Transverse colon (tissue), 4 donors: Measurements from ENCODE around the gene PLXDC2. TPM values are rescaled to one million over a fixed set of nuclear protein-coding genes. Genes with fewer than 3 reads are reported as not detected.
"Not testable (repeated sequence)": the region's sequence is repeated elsewhere in the genome, so short reads cannot be mapped to it uniquely, and the experiment has no call there.

Source experiments
- DNase-seq: peaks from one replicate; pipeline ENCODE4 v3.0.0-alpha.2; 2019
- H3K27ac ChIP-seq, 4 donors: fragments of 200-600 bp; sonication (generic); 2 replicates each; pipeline ENCODE4 v1.5.1; 2016 to 2018; ENCODE audit warnings: inconsistent platforms in 4 of 4
- H3K27me3 ChIP-seq: fragments of 200-600 bp; sonication (generic); 2 replicates; pipeline ENCODE4 v1.5.1; 2017; ENCODE audit warnings: inconsistent platforms
- H3K36me3 ChIP-seq, 4 donors: fragments of 200-600 bp; sonication (generic); 2 replicates each; pipeline ENCODE4 v1.5.1; 2017 to 2019; ENCODE audit warnings: inconsistent platforms in 4 of 4
- H3K4me1 ChIP-seq, 4 donors: fragments of 200-600 bp; sonication (generic); 2 replicates each; pipeline ENCODE4 v1.5.1; 2017 to 2020; ENCODE audit warnings: inconsistent platforms in 4 of 4
- H3K4me3 ChIP-seq, 4 donors: fragments of 200-600 bp; sonication (generic); 1 replicate in 1 of 4; 2 replicates in 3 of 4; pipeline versions ENCODE4 v1.5.1 to v1.6.1; 2017 to 2019; ENCODE audit warnings: inconsistent platforms in 4 of 4
- H3K9me3 ChIP-seq, 2 donors: fragments of 200-600 bp; sonication (generic); 2 replicates each; pipeline ENCODE4 v1.5.1; 2017 to 2019; ENCODE audit warnings: inconsistent platforms in 2 of 2
- EP300 ChIP-seq: sonication (generic); formaldehyde crosslinking; IDR thresholded peaks from one replicate; pipeline ENCODE4 v1.6.1; 2017; ENCODE audit warnings: antibody characterized with exemption, low read depth
- POLR2A ChIP-seq: fragments of 450-650 bp; IDR thresholded peaks from one replicate; pipeline ENCODE4 v1.6.1; 2016; ENCODE audit warnings: antibody characterized with exemption, mild to moderate bottlenecking, moderate library complexity
- POLR2AphosphoS5 ChIP-seq, 3 donors: sonication (generic); formaldehyde crosslinking; IDR thresholded peaks; one replicate each; pipeline ENCODE4 v1.6.1; 2016; ENCODE audit warnings: antibody characterized with exemption in 3 of 3
- WGBS, 2 donors: methylation state at CpG; one replicate each; pipeline ENCODE4 v1.1.5; 2018; ENCODE audit warnings: low coverage in 1 of 2; 5-methylcytosine and 5-hydroxymethylcytosine counted together
- in situ Hi-C, 4 donors: fragments of 200-750 bp; cut with MboI; loops; one replicate each; pipeline versions ENCODE4 v1.15.0 to v1.15.1; 2017; ENCODE audit warnings: low sequenced_read_pairs in 3 of 4, low pct_ligation_motif_present in 1 of 4, low pct_unique_long_range_greater_than_20kb in 1 of 4
- intact Hi-C: fragments of 100-400 bp; cut with DNase I; formaldehyde crosslinking; loops from one replicate; pipeline ENCODE4 v1.15.1; 2023; ENCODE audit warnings: low total_unique reads
- total RNA-seq, 4 donors: library from RNA; depleted of rRNA; stranded (reverse); fragments of >200 nt; gene quantifications; one replicate each; pipeline ENCODE4 v1.1.0, GENCODE V29; 2016
- TF ChIP-seq, protein P1 (sequence below), 5 experiments: fragments of 200-600 bp in 3 of 5; fragments of 450-650 bp in 2 of 5; sonication (generic) in 3 of 5; IDR thresholded peaks; 1 replicate in 2 of 5; 2 replicates in 3 of 5; pipeline ENCODE4 v1.5.1; 2016 to 2017; ENCODE audit warnings: antibody characterized with exemption in 5 of 5, inconsistent platforms in 3 of 5, mild to moderate bottlenecking in 2 of 5, moderate library complexity in 1 of 5

Gene PLXDC2
- total RNA-seq, 4 donors from 2014 or later: 12.0 to 32.2 (median 20.3) TPM

DNA sequence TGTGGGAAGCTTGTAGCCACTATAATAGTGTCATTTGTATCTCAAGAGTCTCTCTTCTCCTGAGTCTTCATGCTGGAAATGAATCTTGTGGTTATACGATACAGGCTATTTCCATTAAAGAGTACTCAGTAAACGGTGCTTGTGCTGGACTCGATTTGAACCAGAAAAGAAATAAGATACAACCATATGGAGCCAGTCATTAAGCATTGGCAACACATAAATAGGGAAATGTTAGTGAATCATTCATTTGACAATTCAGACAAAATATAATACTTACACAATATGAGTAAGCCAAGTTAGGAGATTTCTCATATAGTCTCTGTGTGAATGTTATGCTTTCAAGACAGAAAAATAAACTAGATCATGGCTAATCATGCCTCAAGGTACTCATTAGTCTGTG, 356.8 kb downstream of the PLXDC2 start:
- in situ Hi-C loops: no loop called here
- 52 to 86% methylated on average over 3 of the region's 3 CpGs for WGBS, 2 donors
- TF ChIP-seq POLR2A: no peak
- no peak for TF ChIP-seq POLR2AphosphoS5 (IDR thresholded peaks at IDR 0.05)
- no peak for TF ChIP-seq EP300
- DNase-seq: no peak
- Histone ChIP-seq H3K4me3 (no peak overlapping the region), H3K27ac (no peak overlapping the region), H3K27me3 (no peaks in the 10 kb centered on the region), H3K4me1 (no peaks in the 10 kb centered on the region), H3K9me3 (no peaks in the 10 kb centered on the region), H3K36me3 (no peaks in the 10 kb centered on the region)
- intact Hi-C loops: no loop called here

DNA sequence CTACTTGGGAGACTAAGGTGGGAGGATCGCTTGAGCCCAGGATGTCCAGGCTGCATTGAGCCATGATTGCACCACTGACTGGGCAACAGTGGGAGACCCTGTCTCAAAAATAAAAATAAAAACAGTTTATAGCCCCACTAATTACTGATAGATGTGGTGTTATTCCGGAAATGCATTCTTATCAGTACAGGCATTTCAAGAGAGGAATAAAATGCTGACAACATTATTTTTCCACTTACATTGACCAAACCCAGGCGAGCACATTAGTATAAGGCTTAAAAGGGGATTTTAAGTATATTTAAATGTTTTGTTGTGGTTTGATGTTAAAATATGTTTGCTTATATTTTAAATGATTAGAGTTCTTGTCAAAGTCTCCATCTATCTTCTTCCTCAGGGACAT, 359.5 kb downstream of the PLXDC2 start:
- 74 to 86% methylated on average over 3 of the region's 3 CpGs for WGBS, 2 donors
- no peak for TF ChIP-seq EP300
- no peak for TF ChIP-seq POLR2AphosphoS5 (IDR thresholded peaks at IDR 0.05)
- TF ChIP-seq, protein P1, sequence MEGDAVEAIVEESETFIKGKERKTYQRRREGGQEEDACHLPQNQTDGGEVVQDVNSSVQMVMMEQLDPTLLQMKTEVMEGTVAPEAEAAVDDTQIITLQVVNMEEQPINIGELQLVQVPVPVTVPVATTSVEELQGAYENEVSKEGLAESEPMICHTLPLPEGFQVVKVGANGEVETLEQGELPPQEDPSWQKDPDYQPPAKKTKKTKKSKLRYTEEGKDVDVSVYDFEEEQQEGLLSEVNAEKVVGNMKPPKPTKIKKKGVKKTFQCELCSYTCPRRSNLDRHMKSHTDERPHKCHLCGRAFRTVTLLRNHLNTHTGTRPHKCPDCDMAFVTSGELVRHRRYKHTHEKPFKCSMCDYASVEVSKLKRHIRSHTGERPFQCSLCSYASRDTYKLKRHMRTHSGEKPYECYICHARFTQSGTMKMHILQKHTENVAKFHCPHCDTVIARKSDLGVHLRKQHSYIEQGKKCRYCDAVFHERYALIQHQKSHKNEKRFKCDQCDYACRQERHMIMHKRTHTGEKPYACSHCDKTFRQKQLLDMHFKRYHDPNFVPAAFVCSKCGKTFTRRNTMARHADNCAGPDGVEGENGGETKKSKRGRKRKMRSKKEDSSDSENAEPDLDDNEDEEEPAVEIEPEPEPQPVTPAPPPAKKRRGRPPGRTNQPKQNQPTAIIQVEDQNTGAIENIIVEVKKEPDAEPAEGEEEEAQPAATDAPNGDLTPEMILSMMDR (IDR thresholded peaks at IDR 0.05): no peak
- TF ChIP-seq POLR2A: no peak
- DNase-seq: no peak
- Histone ChIP-seq H3K27me3 (no peaks in the 10 kb centered on the region), H3K9me3 (no peaks in the 10 kb centered on the region), H3K4me3 (no peak overlapping the region), H3K36me3 (no peaks in the 10 kb centered on the region), H3K27ac (no peak overlapping the region), H3K4me1 (no peaks in the 10 kb centered on the region)
- intact Hi-C loops (loop anchor here (2.0 kb wide), 1 partner anchor 17 kb away; no protein-coding TSS in a partner anchor), in situ Hi-C loops (no loop called here)

DNA sequence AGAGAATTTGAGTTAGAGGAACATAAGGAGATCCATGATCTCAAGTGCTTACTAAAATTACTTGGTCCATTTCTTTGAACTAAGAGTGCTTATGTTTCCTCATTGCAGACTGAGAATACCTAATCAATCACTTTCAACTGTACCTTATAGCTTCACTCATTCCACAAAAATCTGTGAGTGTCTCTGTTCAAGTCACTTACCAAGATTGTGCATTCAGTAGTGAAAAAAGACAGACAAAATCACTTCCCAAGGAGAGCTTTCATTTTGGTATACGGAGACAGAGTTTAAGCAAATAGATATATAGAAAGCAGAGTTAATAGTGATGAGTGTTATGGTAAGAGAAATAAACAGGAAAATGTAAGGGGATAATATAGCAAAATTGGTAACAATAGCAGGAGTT, 364.5 kb downstream of the PLXDC2 start:
- TF ChIP-seq POLR2AphosphoS5 (IDR thresholded peaks at IDR 0.05) (no peak), POLR2A (no peak), EP300 (no peak)
- TF ChIP-seq, protein P1 (IDR thresholded peaks at IDR 0.05): no peak
- Histone ChIP-seq H3K4me3 (no peak overlapping the region), H3K36me3 (no peaks in the 10 kb centered on the region), H3K27ac (no peak overlapping the region), H3K9me3 (no peaks in the 10 kb centered on the region), H3K27me3 (no peaks in the 10 kb centered on the region), H3K4me1 (no peaks in the 10 kb centered on the region)
- intact Hi-C loops (no loop called here), in situ Hi-C loops (no loop called here)
- DNase-seq: no peak
- 90 to 95% methylated on average over 1 of the region's 1 CpG for WGBS, 2 donors

- Histone ChIP-seq H3K27ac (no peak overlapping the region), H3K9me3 (no peaks in the 10 kb centered on the region), H3K4me3 (no peak overlapping the region), H3K27me3 (no peaks in the 10 kb centered on the region), H3K36me3 (no peaks in the 10 kb centered on the region), H3K4me1 (no peaks in the 10 kb centered on the region)
- WGBS, 2 donors: 83 to 88% methylated on average over 5 of the region's 5 CpGs
- no peak for TF ChIP-seq POLR2AphosphoS5 (IDR thresholded peaks at IDR 0.05)
- TF ChIP-seq, protein P1 (IDR thresholded peaks at IDR 0.05): no peak
- TF ChIP-seq POLR2A: no peak
- TF ChIP-seq EP300: no peak
- intact Hi-C loops (no loop called here), in situ Hi-C loops (no loop called here)
- no peak for DNase-seq
These were observed 365.2 kb downstream of the PLXDC2 start for GRCh38 chr10:20181434-20181833.

GRCh38 chr10:20185116-20185515, 368.9 kb downstream of the PLXDC2 start:
- no peak for DNase-seq
- Histone ChIP-seq H3K27me3 (no peaks in the 10 kb centered on the region), H3K9me3 (no peaks in the 10 kb centered on the region), H3K4me3 (no peak overlapping the region), H3K4me1 (no peaks in the 10 kb centered on the region), H3K27ac (no peak overlapping the region), H3K36me3 (no peaks in the 10 kb centered on the region)
- no peak for TF ChIP-seq EP300
- TF ChIP-seq, protein P1 (IDR thresholded peaks at IDR 0.05): no peak
- intact Hi-C loops (no loop called here), in situ Hi-C loops (no loop called here)

DNA sequence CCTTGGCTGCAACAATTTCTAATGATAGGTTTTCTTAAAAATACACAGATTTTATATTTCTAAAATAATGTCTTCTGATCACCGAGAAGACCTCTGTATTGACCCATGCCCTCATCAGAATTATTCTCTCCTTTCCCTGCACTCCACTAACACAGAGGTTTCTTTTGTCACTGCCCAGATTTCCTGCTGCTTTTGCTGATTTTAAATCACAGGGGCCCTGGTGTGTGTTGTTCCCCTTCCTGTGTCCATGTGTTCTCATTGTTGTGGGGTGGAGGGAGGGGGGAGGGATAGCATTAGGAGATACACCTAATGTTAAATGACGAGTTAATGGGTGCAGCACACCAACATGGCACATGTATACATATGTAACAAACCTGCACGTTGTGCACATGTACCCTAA, 375.2 kb downstream of the PLXDC2 start:
- in situ Hi-C loops, intact Hi-C loops, H3K27me3 ChIP-seq, H3K4me3 ChIP-seq, DNase-seq, H3K4me1 ChIP-seq, H3K9me3 ChIP-seq, H3K36me3 ChIP-seq, H3K27ac ChIP-seq: not testable (repeated sequence)
- WGBS, 2 donors: 77 to 90% methylated on average over 3 of the region's 3 CpGs
